ENCODE results near the gene OTOS. TPM values are rescaled to one million over a fixed set of nuclear protein-coding genes. Genes with fewer than 3 reads are reported as not detected.
A peak's percentile ranks its signal among the peaks of the same experiment; 100 is the strongest.

Gene OTOS
- total RNA-seq, 2 experiments from 2014 or later = not detected

GRCh38 chr2:240125742-240126141 lies 14.7 kb downstream of the OTOS start:
- no peaks in the 10 kb centered on the region for H3K4me1 Mint-ChIP-seq (ENCODE audit: low read depth)
- peaks cover 43% of the 10 kb centered on the region for H3K36me3 Mint-ChIP-seq (ENCODE audit: low read depth)
- H3K27ac Mint-ChIP-seq = no peak overlapping the region
- no peak for ATAC-seq (ENCODE audit: poor library complexity)
- no peaks in the 10 kb centered on the region for H3K27me3 ChIP-seq (ENCODE audit: control insufficient read depth in 1 of 2, insufficient read depth in 2 of 2, low read length in 2 of 2)
- TF ChIP-seq CTCF (IDR thresholded peaks at IDR 0.05) = no peak
- H3K4me1 ChIP-seq (ENCODE audit: insufficient read depth, low read length) = no peaks in the 10 kb centered on the region
- H3K9me3 Mint-ChIP-seq = peaks cover 4% of the 10 kb centered on the region
- no peak overlapping the region for H3K27ac ChIP-seq (ENCODE audit: low read depth in 1 of 2, low read length in 2 of 2)
- ChIA-PET CTCF (no interaction called here), POLR2A (no interaction called here)
- H3K36me3 ChIP-seq (ENCODE audit: insufficient read depth, low read length) = peaks cover 24% of the 10 kb centered on the region
- intact Hi-C loops (cut with DNase I, micrococcal nuclease) = no loop called here
- no peaks in the 10 kb centered on the region for H3K27me3 Mint-ChIP-seq
- H3K9me3 ChIP-seq (ENCODE audit: control insufficient read depth in 1 of 2, insufficient read depth in 1 of 2, low read length in 2 of 2) = no peaks in the 10 kb centered on the region
- no peak overlapping the region for H3K4me3 Mint-ChIP-seq
- DNase-seq = no peak
- H3K4me3 ChIP-seq (ENCODE audit: low read length) = no peak overlapping the region

- peaks cover 16% of the 10 kb centered on the region for H3K36me3 ChIP-seq (ENCODE audit: insufficient read depth, low read length)
- H3K9me3 ChIP-seq (ENCODE audit: control insufficient read depth in 1 of 2, insufficient read depth in 1 of 2, low read length in 2 of 2) = no peaks in the 10 kb centered on the region
- TF ChIP-seq CTCF (IDR thresholded peaks at IDR 0.05) = no peak
- no peaks in the 10 kb centered on the region for H3K4me1 ChIP-seq (ENCODE audit: insufficient read depth, low read length)
- Mint-ChIP-seq H3K36me3 (ENCODE audit: low read depth) (peaks cover 32% of the 10 kb centered on the region), H3K27me3 (no peaks in the 10 kb centered on the region), H3K9me3 (peaks cover 4% of the 10 kb centered on the region), H3K4me3 (no peak overlapping the region), H3K27ac (no peak overlapping the region), H3K4me1 (ENCODE audit: low read depth) (no peaks in the 10 kb centered on the region)
- CTCF ChIA-PET = no interaction called here
- intact Hi-C loops (cut with DNase I, micrococcal nuclease) = no loop called here
- POLR2A ChIA-PET = no interaction called here
- DNase-seq = peak in 2 of 14 experiments; percentile 6 to 30
- no peak overlapping the region for H3K4me3 ChIP-seq (ENCODE audit: low read length)
- no peak for ATAC-seq (ENCODE audit: poor library complexity)
- no peaks in the 10 kb centered on the region for H3K27me3 ChIP-seq (ENCODE audit: control insufficient read depth in 1 of 2, insufficient read depth in 2 of 2, low read length in 2 of 2)
- H3K27ac ChIP-seq (ENCODE audit: low read depth in 1 of 2, low read length in 2 of 2) = no peak overlapping the region
These were observed 15.8 kb downstream of the OTOS start for GRCh38 chr2:240124651-240125030.

DNA sequence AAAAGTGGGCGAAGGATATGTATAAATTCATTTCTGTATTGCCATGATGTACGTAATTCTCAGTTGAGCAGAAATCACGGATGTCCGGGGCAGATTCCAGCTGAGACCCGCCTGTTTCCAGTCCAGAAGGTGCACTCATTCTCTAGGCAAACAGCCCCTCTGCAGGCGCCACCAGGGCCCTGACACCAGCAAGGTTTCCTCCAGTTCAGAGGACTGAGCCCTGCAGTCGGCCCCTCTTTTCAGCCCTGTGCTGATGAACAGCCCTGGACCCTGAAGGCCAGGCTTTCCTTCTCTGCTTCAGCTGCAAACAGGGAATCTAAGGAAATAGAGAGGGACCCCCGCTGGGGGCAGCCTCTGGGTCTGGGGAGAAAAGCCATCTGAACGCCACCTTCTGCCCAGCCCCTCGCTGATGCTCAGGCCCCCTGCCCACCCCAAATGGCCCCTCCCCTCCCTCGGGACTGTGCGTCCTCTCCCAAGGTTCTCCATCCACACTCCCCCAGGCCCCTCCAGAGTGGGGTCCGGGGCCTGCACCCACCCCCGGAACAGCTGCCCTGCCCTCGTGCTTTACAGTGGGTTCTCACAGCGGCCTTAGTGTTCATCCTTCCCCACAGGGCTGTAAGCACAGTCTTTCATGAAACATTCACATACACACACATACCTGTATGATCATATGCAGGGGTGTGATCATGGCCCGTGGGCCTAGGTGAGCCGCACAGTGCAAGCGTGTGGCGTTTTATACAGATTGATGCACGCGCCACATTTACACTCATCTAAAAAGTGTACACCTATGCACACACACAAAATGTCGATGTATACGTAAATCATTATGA lies 16.4 kb downstream of the OTOS start:
- Mint-ChIP-seq H3K27ac (no peak overlapping the region), H3K9me3 (peaks cover 4% of the 10 kb centered on the region), H3K27me3 (no peaks in the 10 kb centered on the region), H3K4me1 (ENCODE audit: low read depth) (no peaks in the 10 kb centered on the region), H3K4me3 (no peak overlapping the region), H3K36me3 (ENCODE audit: low read depth) (peaks cover 29% of the 10 kb centered on the region)
- Histone ChIP-seq H3K4me3 (ENCODE audit: low read length) (no peak overlapping the region), H3K9me3 (ENCODE audit: control insufficient read depth in 1 of 2, insufficient read depth in 1 of 2, low read length in 2 of 2) (no peaks in the 10 kb centered on the region), H3K4me1 (ENCODE audit: insufficient read depth, low read length) (no peaks in the 10 kb centered on the region), H3K27me3 (ENCODE audit: control insufficient read depth in 1 of 2, insufficient read depth in 2 of 2, low read length in 2 of 2) (no peaks in the 10 kb centered on the region), H3K27ac (ENCODE audit: low read depth in 1 of 2, low read length in 2 of 2) (no peak overlapping the region), H3K36me3 (ENCODE audit: insufficient read depth, low read length) (peaks cover 10% of the 10 kb centered on the region)
- DNase-seq = no peak
- ChIA-PET CTCF (no interaction called here), POLR2A (no interaction called here)
- ATAC-seq (ENCODE audit: poor library complexity) = no peak
- TF ChIP-seq CTCF (IDR thresholded peaks at IDR 0.05) = no peak
- intact Hi-C loops (cut with DNase I, micrococcal nuclease) = no loop called here
